Tongue (tissue), 2 donors: ENCODE data around the gene VDAC1. TPM values are rescaled to one million over a fixed set of nuclear protein-coding genes. Genes with fewer than 3 reads are reported as not detected.
"Not testable (repeated sequence)": the region's sequence is repeated elsewhere in the genome, so short reads cannot be mapped to it uniquely, and the experiment has no call there.

Source experiments
- DNase-seq: peaks from one replicate; pipeline ENCODE4 v3.0.0-alpha.2; 2015
- total RNA-seq: library from RNA; depleted of rRNA; stranded (reverse); fragments of >200 nt; gene quantifications from one replicate; pipeline ENCODE4 v1.2.3, GENCODE V29; 2014

VDAC1 gene
- total RNA-seq, result 252 TPM

- peak; percentile 93 for DNase-seq
Observed at GRCh38 chr5:134004626-134005416, at the start of gene VDAC1. Gene VDAC1 (minus strand): TSS chr5:134004975. CDS start chr5:133993012, 11,963 bp downstream.

GRCh38 chr5:134053840-134054338, 49.1 kb upstream of the VDAC1 start:
- DNase-seq, result peak; percentile 13

DNA sequence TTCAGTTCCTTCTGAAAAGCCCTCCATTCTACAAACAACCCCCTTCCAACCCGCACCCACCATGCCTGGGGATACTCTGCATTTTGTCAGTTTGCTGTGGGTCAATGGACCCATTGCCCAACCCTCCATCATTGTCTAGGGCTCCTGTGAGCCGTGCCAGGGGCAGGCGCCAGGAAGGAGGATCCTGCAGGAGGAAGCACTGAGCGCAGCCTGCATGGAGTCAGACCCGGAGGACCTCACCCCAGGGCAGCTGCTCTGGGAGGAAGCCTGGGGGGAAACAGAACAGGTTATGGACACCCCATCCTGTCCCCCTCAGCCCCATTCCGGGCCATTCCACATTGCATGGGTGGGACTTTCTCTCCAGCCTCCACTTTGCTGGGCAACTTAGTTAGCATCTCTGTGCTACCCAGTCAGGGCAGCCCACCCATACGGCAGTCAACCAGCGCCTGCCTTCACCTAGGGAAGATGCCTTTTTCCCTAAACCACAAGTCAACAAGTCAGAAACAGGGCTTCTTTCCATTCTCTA, 48.6 kb upstream of the VDAC1 start:
- no peak for DNase-seq

DNA sequence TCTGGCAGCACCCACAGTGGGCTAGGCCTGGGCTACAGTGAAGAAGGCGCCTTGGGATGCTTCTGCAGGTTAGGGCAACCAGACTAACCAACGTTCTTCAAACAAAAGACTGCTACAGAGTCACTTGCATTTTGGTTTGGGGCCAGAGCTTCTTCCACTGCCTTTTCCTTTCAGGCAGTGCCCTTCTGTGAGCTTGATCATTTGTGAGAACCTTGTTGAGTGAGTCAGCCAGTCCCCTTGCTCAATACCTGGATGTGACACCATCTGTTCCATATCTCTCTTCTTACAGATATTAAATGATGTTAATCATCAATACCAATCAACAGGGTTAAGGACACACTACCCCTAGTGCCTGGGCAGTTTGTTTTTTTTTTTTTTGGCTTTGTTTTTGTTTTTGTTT, 46.5 kb upstream of the VDAC1 start:
- DNase-seq, result no peak

DNA sequence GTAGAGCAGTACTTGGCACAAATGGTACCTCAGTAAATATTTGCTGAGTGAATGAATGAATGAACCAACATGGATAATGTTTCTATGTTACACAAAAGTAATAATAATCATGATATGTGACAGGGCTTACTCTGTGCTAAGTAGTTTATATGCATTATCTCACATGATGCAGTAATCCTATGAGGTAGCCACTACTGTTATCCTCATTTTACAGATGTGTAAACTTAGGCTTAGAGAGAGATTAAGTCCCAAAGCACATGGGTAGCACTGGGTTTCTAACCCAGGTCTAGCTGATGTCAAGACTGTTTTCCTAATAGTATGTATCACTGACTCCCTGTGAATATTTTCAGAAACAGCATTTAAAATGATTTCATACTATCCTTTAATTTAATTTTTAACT, 44.1 kb upstream of the VDAC1 start:
- no peak for DNase-seq

GRCh38 chr5:134047687-134048056, 42.9 kb upstream of the VDAC1 start:
- no peak for DNase-seq

DNA sequence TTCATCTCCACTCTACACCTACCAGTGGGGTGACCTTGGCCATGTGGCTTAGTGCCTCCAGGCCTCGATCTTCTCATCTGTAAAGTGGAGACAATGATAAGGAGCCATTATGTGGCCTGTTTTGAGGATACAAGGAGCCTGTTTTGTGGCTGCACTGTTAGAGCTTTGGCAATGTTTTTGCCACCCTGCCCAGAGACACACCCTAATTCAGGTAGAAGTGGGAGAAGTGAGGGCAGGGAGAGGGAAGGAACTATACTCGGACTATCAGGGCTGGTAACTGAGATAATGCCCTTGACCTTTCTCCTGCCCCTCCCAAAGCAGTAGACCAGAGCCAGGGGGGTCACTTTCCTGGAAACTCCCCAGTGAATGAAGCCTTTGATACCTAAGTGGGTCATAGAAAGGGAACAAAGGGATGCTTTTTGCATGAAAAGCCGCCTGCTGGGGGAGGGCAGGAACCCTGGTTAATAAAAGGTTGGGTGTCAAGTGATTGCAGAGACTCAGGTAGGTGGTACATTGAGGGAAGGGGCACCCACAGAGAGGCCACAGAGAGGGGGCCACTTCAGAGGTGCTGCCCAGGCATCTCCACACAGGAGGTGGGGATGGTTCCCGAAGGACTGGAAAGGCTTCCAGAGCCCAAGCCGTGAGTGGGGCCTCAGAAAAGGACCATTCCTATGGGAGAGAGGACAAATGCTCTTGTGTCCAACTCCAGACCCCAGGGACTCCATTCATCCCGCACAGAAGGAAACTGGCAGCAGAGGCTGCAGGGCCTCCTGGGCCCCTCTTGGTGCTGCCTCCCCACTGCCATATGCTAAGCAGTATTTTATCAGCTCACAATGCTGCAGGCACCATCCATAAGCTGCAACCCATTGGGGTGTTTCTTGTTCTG, 42.3 kb upstream of the VDAC1 start:
- DNase-seq, result no peak

GRCh38 chr5:134046330-134046729, 41.6 kb upstream of the VDAC1 start:
- no peak for DNase-seq

- DNase-seq, result no peak
Observed at GRCh38 chr5:134043793-134044792, 39.3 kb upstream of the VDAC1 start.

DNA sequence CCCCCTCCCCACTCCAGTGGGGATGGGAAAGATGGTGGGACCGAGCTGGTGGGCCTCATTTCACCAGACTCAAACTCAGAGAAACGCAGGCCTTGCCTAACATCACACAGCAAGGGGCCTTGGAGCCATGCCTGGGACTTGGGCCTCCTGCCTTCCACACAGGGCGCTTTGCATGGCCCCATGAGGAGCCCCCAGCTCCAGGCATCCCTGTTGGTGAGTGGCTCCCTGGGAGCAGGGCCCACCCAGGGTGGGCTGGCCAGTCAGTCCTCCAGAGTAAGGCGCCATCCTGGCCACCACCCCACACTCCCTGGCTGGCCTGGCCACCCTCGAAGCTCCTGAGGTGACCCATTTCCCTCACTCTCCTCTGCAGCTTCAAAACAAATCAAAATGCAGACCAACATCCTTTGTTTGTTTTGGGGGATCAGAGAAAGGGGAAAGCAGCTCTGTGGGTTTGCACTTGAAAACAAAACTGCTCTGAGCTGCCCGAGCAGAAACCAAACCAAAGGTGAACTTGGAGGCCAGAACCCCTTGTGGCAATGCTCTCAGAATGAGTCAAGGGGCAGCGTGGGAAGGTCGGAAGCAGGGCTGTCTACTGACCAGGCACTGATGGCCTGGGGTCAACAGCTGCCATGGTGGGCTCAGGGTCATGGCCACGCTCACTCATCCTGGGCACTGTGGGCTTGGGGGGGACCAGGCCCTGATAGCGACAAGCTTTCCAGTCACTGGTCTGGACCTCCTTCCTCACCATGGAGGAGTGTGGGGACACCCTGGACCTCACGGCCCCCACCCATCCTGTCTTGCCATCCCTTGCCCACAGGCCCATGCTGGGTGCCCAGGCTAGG, 37.0 kb upstream of the VDAC1 start:
- DNase-seq, result no peak

DNA sequence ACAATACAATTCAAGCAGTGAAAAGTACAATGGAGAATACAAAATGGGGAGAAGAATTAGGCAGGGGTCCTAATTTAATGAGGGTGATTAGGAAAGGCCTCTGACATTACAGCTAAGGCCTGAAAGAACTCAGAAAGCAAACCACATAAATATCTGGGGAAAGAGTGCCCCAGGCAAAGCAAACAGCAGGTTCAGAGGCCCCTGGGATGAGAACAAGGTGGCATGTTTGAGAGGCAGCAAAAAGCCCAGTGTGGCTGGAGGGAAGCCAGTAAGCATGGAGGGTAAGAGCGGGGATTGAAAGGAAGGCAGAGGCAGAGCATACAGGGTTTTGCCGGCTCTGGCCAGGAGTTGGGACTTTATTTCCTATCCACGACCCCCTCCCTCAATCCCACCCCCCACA, 33.4 kb upstream of the VDAC1 start:
- no peak for DNase-seq

GRCh38 chr5:134037160-134037559, 32.4 kb upstream of the VDAC1 start:
- no peak for DNase-seq

GRCh38 chr5:134034326-134034725, 29.6 kb upstream of the VDAC1 start:
- DNase-seq, result no peak

GRCh38 chr5:134030303-134030964, 25.7 kb upstream of the VDAC1 start:
- not testable (repeated sequence) for DNase-seq

- no peak for DNase-seq
Observed at GRCh38 chr5:134029156-134029555, 24.4 kb upstream of the VDAC1 start.

DNA sequence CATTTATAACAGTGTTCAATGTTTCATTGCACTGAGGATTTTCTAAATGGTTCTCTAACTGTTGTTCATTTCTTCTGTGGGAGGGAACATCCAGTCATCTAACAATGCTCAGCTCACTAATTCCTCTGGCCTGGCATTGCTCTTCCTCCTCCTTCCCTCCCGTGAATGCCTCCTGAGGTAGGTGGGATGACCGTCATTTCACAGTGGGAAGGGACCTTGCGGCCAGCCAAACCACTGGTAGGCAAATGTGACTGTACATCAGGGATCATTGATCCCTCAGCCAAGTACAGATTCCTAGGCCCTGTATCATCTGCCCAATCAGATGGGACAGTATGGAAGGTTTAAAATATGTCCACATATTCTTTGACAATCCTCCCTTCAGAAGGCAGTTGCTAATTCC, 23.7 kb upstream of the VDAC1 start:
- no peak for DNase-seq

GRCh38 chr5:134027288-134027615, 22.5 kb upstream of the VDAC1 start:
- no peak for DNase-seq

- peak; percentile 42 for DNase-seq
Observed at GRCh38 chr5:134026521-134027287, 21.9 kb upstream of the VDAC1 start.

GRCh38 chr5:134025786-134026185, 21.0 kb upstream of the VDAC1 start:
- no peak for DNase-seq

DNA sequence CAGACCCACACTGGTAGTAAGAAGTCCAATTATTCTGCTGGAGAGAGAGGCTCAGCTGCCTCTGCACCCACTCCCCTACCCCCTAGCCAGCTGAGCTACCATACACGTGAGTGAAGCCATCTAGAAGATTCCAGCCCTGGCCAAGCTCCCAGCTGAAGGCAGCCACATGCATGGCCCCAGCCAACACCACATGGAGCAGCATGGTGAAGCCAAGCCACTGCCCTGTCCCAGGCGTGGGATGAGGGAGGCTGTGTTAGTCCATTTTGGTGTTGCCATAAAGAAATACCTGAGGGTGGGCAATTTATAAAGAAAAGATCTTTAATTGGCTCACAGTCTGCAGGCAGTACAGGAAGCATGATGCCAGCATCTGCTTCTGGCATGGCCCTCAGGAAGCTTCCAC, 20.0 kb upstream of the VDAC1 start:
- no peak for DNase-seq
